Stimulated activated CD8-positive, alpha-beta memory T cell treated with anti-CD3 and anti-CD28 coated beads, Interleukin-7, amount 100 ng/mL, for 4 hours (primary cell): ENCODE results near the gene MTLN.
"Not testable (repeated sequence)": the region's sequence is repeated elsewhere in the genome, so short reads cannot be mapped to it uniquely, and the experiment has no call there.

Experiments
- DNase-seq, 2 donors: peaks; one replicate each; pipeline ENCODE4 v3.0.0-alpha.2; 2020; ENCODE audit warnings: low read depth in 2 of 2

Gene MTLN, protein sequence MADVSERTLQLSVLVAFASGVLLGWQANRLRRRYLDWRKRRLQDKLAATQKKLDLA

DNA sequence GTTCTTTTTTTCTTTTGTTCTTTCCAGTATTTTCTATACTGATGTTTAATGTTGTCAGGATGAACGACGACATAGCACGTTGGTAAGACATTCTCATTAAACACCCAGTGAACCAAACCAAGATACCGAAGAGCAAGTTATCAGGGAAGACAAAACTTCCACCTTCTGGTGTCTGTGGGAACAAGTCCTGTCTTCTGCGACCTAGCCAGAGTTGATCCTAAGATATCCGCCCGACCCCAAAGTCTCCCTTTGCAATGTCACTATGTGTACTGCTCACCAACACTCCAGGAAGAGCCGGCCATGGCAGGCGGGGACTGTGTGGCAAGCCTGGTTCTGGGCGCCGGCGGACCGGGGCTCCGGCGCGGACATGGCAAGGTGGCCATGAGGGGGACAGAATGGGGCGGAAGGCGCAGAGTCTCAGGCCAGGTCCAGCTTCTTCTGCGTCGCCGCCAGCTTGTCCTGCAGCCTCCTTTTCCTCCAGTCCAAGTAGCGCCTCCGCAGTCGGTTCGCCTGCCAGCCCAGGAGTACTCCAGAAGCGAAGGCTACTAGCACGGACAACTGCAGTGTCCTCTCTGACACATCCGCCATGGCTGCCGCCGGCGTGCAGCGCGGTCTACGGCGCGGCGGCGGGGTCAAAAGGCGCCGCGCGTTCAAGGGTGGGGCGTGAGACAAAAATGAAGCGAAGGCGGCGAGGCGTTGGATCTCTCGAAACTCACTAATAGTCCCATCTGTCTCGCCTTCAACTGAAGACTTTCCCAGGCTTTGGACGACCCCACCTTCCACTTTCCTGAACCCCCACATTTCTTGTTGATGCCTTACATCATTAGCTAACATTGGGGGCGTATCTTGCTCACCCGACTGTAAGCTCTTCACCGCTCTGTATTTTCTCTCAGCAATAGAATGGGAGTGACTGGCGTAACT lies at the start of gene MTLN:
Gene MTLN (minus strand): TSS at position 610 of the 921 bp plus-strand sequence. CDS start 22 bp downstream, at position 588.
- peak in 1 of 2 donors; percentile 51 for DNase-seq

DNA sequence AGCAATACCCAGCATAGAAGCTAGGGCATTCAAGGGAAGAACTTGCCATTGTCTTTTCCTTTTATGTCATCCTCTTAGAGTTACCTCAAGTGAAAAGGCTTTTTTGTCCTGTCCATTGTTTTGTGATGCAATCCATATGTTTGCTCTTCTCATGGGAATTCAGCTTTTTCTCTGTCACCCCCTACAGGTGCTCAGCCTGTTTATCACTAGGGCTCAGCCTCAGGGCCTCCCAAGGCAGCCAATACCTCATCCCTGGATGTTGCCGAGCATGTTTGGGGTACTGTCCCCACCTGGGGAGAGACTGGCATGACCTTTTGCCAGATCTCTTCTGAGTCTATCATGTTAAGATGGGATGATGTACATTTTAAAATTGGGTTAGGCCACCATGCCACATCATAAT lies 49.6 kb upstream of the MTLN start:
- not testable (repeated sequence) for DNase-seq

DNA sequence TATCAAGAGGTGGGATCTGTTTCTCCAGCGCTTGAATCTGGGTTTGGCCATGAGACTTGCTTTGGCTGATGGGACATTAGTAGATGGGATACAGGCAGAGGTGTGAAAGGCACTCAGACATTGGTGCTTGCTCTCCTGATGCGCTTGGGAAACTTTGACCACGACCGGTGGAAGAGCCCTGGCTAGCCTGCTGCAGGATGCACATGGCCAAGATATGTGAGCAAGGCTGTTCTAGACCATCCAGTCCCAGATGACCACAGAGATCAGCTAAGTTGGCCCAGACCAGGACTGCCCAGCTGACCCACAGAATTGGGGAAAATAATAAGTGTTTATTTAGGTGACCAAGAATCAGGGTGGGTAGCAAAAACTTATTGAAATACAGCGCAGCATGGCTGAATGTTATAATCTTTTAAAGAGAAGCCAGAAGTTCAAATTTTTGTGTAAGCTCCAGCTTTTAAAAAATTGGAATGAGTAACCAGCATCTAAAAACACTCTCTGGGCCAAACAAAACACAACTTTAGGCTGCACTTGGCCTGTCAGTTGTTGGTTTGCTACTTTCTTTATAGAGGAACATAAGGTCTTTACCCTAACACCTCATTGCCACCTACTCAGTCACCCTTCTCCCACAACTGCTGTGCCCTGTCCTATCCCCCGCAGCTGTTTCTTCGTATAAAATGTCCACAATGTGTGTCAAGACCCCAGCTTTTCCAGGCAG lies 35.9 kb upstream of the MTLN start:
- not testable (repeated sequence) for DNase-seq

DNA sequence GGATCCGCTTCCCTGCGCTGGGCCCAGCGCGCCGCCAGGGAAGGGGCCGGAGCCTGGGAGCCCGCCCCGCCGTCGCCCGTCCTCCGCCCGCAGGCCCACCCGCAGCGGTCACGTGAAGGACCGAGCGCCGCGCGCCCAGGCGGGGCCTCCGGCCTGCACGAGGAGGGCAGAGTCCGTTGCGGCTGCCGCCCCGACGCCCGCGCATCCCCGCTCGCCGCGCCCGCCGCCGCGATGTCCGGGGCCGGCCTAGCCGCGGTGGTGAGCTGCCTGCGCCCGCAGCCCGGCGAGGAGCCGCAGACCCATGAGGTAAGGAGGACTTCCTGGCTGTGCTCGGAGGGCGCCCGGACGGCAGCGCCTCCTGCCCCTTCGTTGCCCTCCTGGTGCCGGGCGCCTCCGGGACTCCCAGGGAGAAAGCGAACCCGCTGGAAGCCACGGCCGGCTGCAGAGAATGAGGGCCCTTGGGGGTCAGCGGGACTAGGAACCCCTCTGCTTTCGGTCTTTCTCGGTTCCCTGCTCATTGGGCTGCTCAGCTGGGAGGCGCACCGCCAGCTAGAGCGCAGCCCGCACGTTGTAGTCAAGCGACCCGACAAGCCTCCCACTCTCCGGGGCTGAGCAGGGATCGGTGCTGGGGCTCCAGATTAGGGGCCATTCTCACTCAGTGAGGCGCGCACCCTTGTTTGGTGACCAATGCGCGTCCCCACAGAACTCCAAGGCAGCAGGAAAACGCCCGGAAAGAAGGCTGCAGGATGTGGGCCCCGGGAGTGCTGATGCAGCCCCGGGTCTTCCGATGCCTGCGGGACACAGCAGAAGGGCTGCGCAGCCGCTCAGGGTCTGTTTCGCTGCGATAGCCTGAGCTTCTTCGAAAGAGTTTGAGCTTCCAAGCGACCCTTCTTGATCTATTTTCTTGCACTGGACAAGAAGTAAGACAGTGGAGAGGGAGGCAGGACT lies 33.4 kb upstream of the MTLN start:
- DNase-seq: not testable (repeated sequence)

DNA sequence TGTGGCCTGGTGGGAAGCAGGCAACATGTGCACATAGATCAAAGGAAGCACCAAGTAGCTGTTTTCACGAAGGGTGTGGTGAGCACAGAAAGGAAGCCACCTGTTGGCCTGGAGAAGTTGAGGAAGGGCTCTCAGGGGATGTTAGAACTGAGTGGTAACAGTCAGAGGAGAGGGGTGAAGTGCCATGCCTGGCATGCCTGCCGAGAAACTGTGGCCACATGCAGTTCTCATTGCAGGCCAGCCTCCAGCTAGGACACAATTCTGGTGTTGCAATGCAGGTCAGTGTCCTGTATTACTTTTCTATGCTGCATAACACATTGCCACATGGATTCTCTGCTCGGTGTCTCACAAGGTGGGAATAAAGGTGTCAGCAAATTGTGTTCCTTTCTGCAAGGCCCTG lies 30.9 kb upstream of the MTLN start:
- not testable (repeated sequence) for DNase-seq

DNA sequence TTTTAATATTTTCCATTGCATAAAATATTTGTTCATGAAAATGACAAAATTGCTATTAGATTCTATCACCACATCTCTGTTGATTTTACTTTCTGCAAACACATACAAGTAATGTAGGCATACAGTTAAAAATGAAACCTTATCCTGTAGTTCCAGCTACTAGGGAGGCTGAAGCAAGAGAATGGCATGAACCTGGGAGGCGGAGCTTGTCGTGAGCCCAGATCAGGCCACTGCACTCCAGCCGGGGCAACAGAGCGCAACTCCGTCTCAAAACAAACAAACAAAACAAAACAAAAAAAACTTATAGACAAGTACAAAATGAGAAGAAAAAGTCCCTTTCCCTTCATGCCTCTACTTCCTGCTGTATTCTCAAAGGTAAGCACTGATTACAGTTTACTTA lies 22.2 kb upstream of the MTLN start:
- not testable (repeated sequence) for DNase-seq

DNA sequence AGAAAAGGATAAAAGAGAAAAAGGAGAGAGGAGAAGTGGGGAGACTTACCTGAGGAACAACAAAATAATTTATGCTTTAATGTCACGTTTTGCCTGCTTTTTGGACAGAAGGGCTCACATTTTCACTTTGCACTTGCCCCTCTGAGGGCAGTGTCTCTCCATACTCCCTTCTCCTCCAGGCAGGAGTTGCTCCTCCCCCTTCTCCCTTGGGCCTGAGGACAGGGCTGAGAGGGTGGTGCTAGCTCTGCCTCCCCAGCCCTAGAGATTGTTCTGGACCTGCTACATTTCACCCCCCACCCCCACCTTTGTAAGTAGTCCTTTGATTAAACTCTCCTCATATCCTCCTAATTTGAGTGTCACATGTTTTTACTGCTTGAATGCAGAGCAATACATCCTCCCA lies 17.5 kb upstream of the MTLN start:
- DNase-seq: not testable (repeated sequence)

DNA sequence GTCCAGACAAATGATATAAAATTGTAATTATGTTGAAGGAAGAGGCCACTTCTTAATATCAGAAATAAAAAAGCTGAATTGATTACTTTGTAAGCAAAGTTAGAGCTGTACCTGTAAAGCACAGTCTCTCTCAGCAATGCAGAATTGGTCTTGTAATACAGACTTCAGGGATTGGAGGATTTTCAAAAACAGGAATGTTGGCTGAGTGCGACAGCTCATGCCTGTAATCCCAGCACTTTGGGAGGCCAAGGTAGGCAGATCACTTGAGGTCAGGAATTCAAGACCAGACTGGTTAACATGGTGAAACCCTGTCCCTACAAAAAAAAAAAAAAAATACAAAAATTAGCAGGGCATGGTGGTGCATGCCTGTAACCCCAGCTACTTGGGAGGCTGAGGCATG lies 10.3 kb upstream of the MTLN start:
- DNase-seq: not testable (repeated sequence)

DNA sequence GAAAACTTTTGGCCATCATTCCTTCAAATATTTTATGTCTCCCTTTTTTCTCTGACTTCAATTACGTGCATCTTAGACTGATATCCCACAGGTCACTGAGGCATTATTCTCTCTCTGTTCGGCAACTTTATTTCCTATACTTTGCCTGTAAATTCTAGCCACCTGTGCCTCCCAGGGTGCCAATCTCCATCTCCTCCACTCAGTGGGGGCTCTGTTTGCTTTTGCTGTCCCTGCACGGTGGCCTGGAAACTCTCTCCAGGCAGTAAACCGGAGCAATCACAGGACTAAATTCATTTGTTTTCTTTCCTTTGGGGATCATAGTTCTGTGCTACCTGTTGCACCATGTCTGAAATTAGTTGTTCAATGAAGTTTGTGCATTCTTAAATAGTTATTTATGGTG lies 9.6 kb upstream of the MTLN start:
- no peak for DNase-seq

DNA sequence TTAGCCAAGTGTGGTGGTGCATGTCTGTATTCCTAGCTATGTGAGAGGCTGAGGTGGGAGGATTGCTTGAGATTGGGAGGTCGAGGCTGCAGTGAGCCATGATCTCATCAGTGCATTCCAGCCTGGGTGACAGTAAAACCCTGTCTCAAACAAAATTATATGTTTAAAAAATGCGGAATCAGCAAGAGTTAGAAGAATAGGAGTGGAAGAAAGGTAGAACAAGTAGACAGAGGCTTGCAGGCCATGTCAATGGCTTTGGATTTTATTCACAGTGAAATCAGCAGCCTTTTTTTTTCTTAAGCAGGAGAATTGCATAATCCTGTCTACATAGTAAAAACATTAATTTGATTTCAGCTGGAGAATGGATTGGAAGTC lies 7.8 kb upstream of the MTLN start:
- DNase-seq: no peak

DNA sequence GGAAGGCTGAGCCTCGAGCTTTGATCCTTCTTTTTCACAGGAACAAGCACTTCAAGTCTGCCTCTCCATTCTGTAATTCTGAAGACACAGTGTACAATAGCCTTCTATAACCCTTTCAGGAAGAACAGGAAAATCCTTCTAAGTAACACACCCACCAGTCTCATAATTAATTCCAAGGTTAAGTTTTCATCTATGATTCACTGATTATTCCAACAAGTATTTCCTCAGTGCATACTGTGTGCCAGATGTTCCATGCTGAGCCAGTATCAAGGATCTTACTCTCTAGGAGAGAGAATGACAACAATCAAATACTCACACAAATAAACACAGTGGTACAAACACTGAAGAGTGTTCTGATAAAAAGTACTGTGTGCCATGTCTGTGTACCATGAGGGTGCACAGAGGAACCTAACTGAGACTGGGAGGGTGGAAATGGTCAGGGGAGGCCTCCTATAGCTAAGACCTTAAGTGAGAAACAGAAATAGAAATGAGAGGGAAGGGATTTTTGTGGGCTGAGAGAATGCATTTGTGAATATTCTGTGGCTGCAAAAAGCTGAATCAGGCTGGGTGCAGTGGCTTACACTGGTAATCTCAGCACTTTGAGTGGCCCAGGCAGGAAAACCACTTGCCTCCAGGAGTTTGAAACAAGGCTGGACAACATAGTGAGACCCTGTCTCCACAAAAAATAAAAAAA lies 7.3 kb upstream of the MTLN start:
- no peak for DNase-seq

DNA sequence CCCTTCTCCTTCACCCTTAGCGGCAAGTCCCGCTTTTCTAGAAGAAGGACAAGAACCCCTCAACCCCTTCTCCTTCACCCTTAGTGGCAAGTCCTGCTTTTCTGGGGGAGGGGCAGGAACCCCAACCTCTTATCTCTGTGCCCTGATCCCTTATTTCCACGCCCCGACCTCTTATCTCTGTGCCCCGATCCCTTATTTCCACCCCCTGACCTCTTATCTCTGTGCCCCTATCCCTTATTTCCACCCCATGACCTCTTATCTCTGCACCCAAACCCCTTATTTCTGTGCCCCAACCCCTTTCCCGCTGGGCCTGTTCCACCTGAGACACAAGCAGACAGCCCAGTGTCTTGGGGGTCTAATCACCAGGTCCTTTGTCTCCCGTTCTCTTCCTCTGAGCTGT lies 6.5 kb upstream of the MTLN start:
- DNase-seq: not testable (repeated sequence)

DNA sequence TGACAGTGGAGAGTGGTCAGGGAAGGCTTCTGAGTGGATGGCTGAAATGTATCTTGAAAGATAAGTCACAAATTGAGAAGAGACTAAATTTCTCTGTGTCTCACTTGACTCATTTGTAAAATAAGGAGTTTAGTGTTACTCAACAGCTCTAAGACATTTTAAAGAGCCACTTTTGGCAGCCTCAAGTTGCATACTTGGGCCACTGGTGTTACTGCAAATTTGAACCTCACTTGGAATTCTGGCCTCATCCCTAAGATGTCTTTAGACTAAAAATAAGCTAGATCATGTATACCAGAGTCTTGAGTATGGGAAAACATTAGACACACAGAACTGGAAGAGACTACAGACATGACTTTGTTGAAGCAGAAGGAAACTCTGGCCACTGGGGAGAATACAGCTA lies 4.5 kb upstream of the MTLN start:
- DNase-seq: no peak

DNA sequence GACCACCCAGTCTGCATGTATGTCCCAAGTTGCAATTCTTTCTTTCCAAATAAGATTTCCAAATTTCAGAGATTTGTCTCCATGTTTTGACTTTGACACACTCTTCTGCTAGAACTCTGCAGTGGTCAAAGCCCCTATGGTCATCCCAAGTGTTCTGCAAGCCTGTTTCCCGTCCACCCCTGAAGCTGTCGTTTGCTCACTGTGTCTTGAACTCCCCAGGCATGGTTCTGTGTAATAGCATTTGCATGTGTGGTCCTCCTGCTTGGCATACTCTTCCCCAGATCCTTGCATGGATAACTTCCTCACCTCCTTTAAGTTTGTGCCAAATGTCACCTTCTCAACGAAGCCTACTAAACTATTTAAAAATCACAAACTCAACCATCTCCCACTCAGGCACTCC lies 3.9 kb upstream of the MTLN start:
- DNase-seq: no peak

DNA sequence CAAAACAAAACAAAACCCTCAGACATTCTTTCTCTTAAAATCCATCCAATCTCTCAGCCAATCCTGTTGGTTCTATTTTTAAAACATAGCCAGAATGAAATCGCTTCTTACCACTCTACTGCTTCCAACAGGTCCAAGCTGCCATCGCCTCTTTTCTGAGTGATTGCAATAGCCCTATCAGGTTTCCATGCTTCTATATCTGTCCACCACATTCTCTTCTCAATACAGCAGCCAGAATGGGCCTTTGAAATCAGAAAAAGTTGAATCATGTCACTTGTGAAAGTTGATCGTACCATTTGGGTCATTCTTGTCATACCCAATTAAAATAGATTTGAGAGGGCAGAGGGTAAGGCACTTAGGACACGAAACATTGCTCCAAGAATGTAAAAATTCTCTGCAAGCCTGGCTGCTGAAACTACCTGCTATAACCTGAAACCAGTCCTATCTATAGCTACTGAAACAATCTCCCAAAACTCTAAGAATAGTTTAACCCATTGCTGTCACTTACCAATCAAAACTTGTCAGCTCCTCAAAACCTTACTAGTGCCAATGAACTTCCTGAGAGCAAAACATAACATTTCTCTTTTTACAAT lies 3.3 kb upstream of the MTLN start:
- DNase-seq: no peak

DNA sequence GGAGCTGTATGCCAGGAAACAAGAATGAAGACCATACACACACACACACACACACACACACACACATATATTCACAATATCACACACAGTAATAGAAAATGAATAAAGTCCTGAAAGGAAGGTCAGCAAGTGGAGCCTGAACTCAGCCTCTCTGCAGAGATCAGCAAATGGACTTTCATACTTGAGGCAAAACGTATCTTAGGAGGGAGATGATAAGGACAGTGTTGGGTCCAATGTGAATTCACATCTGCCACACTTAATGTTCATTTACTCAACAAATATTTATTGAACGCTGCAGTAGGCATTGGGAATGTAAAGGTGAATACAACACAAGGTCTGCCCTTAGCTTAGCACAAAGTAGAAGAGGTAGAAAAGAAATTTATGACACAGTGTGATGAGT lies 2.7 kb upstream of the MTLN start:
- no peak for DNase-seq

DNA sequence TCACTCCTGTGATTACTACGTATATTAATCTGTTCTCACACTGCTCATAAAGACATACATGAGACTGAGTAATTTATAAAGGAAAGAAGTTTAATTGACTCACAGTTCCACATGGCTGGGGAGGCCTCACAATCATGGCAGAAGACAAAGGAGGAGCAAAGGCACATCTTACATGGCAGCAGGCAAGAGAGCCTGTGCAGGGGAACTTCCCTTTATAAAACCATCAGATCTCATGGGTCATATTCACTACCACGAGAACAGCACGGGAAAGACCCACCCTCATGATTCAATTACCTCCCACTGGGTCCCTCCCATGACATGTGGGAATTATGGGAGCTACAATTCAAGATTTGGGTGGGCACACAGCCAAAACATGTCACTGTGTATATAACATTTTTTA lies 1.2 kb upstream of the MTLN start:
- not testable (repeated sequence) for DNase-seq

DNA sequence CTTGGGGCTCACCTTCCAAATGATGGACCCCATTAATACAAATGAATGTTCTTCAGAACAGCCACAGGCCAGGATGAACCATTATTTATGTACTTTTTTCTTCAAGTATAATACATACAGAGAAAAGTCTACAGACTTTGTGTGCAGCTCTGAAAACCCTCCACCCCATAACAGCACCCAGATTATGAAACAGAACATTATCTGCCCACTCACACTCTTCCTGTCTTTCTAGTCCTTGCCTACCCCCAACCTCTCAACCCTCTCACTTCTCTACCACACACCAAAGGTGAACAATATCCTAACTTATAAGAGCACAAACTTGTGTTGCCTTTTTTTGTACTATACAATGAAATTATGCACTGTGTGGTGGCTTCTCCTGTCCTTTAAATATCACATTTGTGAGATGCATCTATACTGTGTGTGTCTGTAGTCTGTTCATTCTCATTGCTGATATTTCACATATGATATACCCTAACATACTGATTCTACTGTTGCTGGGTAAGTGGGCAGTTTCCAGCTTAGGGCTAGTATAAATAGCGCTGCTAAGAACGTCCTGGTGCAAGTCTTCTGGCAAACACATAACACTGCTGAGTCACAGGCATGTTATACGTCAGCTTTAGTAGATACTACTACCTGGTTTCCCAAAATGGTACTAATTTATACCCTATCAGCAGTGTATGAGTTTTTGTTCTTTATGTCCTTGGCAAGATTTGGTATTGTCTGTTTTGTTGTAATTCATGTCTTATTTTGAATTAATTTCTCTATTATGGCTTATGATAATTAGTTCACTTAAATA lies 6.5 kb downstream of the MTLN start:
- DNase-seq: no peak

DNA sequence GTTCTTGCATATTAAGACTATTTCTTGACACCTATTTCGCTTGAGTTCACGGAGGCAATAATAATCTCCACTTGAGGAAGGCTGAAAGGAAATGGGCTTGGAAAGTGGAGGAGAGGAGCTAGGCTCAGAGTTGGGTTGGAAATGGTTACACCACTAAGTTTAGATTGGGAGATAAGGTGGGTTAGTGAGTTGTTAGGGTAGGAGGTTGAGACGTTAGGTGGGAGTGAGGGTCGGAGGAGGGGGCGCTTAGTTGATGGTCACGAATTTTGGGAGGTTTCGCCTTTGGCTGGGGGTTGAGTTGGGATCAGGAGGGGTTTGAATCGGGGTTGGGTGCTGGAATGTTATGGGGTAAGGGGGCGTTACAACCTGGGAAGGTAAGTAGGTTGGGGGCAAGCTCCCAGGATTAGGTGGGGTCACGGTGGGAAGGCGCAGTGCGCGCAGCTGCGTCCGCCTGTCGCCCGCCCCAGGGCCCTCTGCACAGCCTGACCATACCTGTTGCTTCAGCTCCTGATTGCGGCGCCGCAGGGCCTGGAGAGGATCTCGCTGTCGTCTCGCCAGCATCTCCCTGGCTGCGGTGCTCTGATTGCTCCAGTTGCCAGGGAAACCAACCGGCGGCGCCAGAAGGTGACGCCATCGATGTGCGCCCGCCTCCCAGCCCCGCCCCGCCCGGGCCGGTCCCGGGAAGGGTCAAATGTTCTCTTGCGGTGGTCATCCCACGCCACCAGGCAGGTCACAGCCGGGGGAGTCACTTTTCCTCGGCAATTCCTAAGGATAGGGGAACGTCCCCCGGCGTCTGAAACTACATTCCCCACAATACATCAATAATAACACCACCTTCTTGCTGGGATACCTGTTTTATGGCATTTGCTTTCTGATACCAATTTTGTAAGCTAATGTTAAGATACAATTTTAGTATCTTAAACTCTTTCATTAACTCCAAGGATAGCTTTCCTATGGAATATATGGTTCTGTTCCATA lies 7.7 kb downstream of the MTLN start, which contains the start of gene NPHP1:
Gene NPHP1 (minus strand): TSS at position 606 of the 978 bp plus-strand sequence. CDS start 45 bp downstream, at position 561.
- DNase-seq: peak; percentile 61 to 74
